Astrocyte (in vitro differentiated cells and primary cell): ENCODE results near the gene SND1.

Experiments
- CTCF ChIP-seq: IDR thresholded peaks from 2 replicates; pipeline ENCODE4 v1.5.1; 2011; ENCODE audit warnings: low read depth, mild to moderate bottlenecking, inconsistent platforms, low read length, moderate library complexity; ENCODE audit not compliant: insufficient read depth
- EZH2 ChIP-seq: IDR thresholded peaks from 2 replicates; pipeline ENCODE4 v1.6.1; 2012; ENCODE audit warnings: mild to moderate bottlenecking, low read length, inconsistent platforms; ENCODE audit not compliant: insufficient read depth

GRCh38 chr7:127838816-127839415 lies 186.9 kb downstream of the SND1 start:
- no peak for TF ChIP-seq EZH2
- TF ChIP-seq CTCF: no peak
